Suprapubic skin (tissue), 3 donors: ENCODE data around the gene SORCS3.

ENCODE experiments used
- EP300 ChIP-seq: sonication (generic); formaldehyde crosslinking; IDR thresholded peaks from one replicate; pipeline ENCODE4 v1.6.1; 2017; ENCODE audit warnings: antibody characterized with exemption
- POLR2A ChIP-seq, 2 donors: fragments of 450-650 bp; IDR thresholded peaks; one replicate each; pipeline ENCODE4 v1.6.1; 2017; ENCODE audit warnings: antibody characterized with exemption in 2 of 2, mild to moderate bottlenecking in 2 of 2, moderate library complexity in 2 of 2
- TF ChIP-seq, protein P1 (sequence below), 2 donors: fragments of 200-600 bp in 1 of 2; fragments of 450-650 bp in 1 of 2; sonication (generic) in 1 of 2; IDR thresholded peaks; one replicate each; pipeline ENCODE4 v1.5.1; 2016 to 2019; ENCODE audit warnings: antibody characterized with exemption in 2 of 2, mild to moderate bottlenecking in 1 of 2, moderate library complexity in 1 of 2

DNA sequence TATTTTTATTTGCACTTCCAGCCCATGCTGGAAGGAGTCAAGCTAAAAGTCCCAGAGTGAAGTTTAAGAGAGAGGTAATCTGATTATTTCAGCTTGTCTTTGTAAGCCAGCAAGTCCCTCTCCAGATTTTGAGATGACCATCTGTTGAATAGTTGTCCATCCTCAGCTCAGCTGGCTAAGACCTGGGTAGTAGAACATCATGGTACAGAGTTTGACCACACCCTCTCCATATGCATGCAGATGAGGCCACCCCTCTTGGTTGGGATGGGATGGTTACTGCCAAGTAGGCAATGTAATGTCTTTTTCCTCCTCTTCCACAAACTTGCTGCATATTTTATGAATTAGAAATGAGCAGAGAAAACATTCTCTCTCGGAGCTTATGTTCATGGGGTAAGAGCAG, 639.8 kb downstream of the SORCS3 start:
- TF ChIP-seq, protein P1, sequence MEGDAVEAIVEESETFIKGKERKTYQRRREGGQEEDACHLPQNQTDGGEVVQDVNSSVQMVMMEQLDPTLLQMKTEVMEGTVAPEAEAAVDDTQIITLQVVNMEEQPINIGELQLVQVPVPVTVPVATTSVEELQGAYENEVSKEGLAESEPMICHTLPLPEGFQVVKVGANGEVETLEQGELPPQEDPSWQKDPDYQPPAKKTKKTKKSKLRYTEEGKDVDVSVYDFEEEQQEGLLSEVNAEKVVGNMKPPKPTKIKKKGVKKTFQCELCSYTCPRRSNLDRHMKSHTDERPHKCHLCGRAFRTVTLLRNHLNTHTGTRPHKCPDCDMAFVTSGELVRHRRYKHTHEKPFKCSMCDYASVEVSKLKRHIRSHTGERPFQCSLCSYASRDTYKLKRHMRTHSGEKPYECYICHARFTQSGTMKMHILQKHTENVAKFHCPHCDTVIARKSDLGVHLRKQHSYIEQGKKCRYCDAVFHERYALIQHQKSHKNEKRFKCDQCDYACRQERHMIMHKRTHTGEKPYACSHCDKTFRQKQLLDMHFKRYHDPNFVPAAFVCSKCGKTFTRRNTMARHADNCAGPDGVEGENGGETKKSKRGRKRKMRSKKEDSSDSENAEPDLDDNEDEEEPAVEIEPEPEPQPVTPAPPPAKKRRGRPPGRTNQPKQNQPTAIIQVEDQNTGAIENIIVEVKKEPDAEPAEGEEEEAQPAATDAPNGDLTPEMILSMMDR (IDR thresholded peaks at IDR 0.05), result no peak
- TF ChIP-seq EP300 (no peak), POLR2A (IDR thresholded peaks at IDR 0.05) (no peak)
